Measurements from ENCODE around the gene ADCY5.

Gene ADCY5

DNA sequence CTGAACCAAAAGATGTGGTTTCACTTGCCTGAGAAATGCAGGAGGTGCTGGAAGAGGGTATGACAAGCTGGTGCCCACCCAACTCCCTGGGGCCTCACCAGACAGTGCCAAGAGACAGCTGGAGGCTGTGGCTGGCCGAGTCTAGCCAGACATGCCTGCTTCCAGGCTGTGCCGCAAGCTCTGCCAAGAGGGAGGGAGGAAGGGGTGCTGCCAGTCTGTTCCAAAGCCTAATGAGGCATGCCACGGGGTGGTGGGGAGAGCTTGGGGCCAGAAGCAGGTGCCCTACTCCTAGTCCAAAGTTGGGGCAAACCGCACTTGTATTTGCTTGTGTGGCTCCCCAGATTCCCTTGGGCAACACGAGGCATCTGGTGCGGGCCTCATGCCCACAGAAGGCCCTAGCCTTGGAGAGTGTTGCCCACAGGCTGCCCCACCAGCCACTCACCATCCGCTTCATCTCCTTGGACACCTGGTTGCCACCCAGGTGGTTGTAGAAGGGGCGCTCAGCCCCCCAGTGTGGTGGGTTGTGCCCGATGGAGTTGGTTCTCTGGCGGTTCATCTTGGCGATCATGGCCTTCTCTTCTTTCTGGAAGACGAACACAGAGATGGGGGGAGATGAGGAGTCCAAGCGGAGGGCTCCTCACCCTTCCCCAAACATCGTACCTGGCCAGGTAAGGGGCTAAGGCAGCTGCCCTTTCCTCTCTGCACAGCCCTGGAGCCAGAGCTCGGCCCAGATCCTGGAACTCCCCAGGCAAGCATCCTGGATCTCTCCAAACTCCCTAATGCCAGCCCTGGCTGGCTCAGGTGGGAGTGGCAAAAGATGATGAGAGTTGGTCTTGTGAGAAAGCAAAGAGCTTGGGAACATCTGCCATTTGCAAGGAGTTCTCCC is 123.8 kb downstream of the ADCY5 start:
- TF ChIP-seq POLR2A (IDR thresholded peaks at IDR 0.05; ENCODE audit: low read depth, low read length) (no peak), POLR2AphosphoS5 (IDR thresholded peaks at IDR 0.05; ENCODE audit: low read depth, low read length) (no peak), TAF1 (IDR thresholded peaks at IDR 0.05; ENCODE audit: borderline replicate concordance, low read depth, low read length) (no peak)
- DNase-seq (ENCODE audit: insufficient read length) (no peak), FAIRE-seq (no peak)

GRCh38 chr3:123323781-123324180 is 125.1 kb downstream of the ADCY5 start:
- TF ChIP-seq TAF1 (IDR thresholded peaks at IDR 0.05; ENCODE audit: borderline replicate concordance, low read depth, low read length) (no peak), POLR2A (IDR thresholded peaks at IDR 0.05; ENCODE audit: low read depth, low read length) (no peak)
- FAIRE-seq (no peak), DNase-seq (ENCODE audit: insufficient read length) (no peak)

DNA sequence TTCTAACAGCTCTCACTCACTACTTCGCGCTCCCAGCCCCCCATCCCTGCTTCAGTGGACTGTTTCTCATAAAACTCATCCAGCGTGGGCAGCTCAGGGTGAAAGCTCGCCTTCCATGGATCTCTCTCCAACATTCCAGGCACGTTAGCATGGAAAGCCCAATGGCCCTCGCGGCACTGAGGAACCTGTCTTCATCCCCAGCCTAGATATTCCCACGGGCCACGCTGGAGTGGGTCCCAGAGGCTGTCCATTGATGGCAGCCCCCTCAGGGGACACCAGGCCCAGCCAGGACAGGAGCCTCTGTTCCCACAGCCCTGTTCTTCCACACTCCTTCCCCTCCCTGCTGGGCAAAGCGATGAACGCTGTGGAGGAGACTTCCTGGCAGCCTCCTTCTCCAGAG is 126.0 kb downstream of the ADCY5 start:
- DNase-seq (ENCODE audit: insufficient read length) (no peak), FAIRE-seq (no peak)
- no peak for TF ChIP-seq TAF1 (IDR thresholded peaks at IDR 0.05; ENCODE audit: borderline replicate concordance, low read depth, low read length)
- TF ChIP-seq POLR2A (IDR thresholded peaks at IDR 0.05; ENCODE audit: low read depth, low read length): no peak
- no peak for TF ChIP-seq POLR2AphosphoS5 (IDR thresholded peaks at IDR 0.05; ENCODE audit: low read depth, low read length)

DNA sequence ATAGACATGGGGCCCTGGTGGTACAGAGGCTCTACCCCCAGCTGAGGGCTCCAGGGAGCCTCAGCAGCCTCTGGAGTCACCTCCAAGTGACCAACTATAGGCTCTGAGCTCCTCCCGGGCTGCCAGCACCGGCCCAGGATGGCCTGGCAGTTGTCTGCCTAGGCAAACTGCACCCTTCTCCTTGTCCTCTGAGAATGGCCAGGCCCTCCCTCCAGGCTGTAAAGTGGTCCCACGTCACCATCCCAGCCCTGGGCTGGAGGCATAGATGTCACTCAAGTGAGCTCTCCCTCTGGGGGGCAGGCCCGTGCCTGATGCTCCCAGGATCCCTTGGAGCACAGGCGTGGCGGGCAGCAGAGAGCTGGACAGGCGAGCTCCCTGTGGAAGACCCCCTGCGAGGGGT is 127.1 kb downstream of the ADCY5 start:
- TF ChIP-seq POLR2A (IDR thresholded peaks at IDR 0.05; ENCODE audit: low read depth, low read length): no peak
- no peak for TF ChIP-seq TAF1 (IDR thresholded peaks at IDR 0.05; ENCODE audit: borderline replicate concordance, low read depth, low read length)
- TF ChIP-seq POLR2AphosphoS5 (IDR thresholded peaks at IDR 0.05; ENCODE audit: low read depth, low read length): no peak
- DNase-seq (ENCODE audit: insufficient read length) (no peak), FAIRE-seq (no peak)

DNA sequence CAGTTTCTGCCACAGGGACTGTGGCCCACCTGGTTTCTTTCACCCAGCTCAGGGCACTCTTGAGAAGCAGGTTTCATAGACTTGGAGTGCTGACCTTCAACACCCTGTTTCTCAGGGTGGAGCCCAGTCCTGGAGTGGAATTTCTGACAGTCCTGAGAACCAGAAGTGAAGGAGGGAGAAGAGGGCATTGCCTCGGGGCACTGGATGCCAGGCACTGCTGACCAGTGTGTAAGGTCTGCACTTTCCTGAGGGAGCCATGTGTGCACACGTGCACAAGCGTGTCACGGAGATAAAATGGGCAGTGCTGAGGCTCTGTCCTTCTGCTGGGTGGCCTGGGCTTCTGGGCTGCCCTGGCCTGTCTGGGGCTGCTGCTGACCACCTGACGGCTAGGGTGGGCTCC is 128.7 kb downstream of the ADCY5 start:
- FAIRE-seq (no peak), DNase-seq (ENCODE audit: insufficient read length) (no peak)

DNA sequence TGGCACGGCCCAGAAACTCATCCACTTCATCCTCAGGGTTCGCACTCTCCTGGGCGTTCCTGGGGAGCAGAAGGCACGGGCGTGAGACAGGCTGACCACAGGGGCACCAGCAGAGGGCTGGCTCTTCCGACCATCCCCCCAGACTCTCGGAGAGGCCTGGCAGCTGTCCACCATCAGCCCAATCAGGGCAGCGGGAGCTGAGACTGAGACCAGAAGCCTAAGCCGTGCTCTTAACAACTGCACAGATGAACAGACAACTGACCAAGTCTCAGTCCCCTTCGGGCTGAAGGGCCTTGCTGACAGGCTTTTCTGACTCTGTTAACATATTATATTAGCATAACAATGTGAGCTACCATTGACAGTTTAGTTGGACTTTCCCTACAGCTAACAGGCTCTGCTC is 129.1 kb downstream of the ADCY5 start:
- FAIRE-seq (no peak), DNase-seq (ENCODE audit: insufficient read length) (no peak)
- no peak for TF ChIP-seq POLR2AphosphoS5 (IDR thresholded peaks at IDR 0.05; ENCODE audit: low read depth, low read length)
- TF ChIP-seq POLR2A (IDR thresholded peaks at IDR 0.05; ENCODE audit: low read depth, low read length): no peak
- TF ChIP-seq TAF1 (IDR thresholded peaks at IDR 0.05; ENCODE audit: borderline replicate concordance, low read depth, low read length): no peak

More for the DNA sequence above, 128.7 kb downstream of the ADCY5 start:
- TF ChIP-seq TAF1 (IDR thresholded peaks at IDR 0.05; ENCODE audit: borderline replicate concordance, low read depth, low read length): no peak

- DNase-seq (ENCODE audit: insufficient read length) (no peak), FAIRE-seq (no peak)
- TF ChIP-seq POLR2AphosphoS5 (IDR thresholded peaks at IDR 0.05; ENCODE audit: low read depth, low read length) (no peak), POLR2A (IDR thresholded peaks at IDR 0.05; ENCODE audit: low read depth, low read length) (no peak), TAF1 (IDR thresholded peaks at IDR 0.05; ENCODE audit: borderline replicate concordance, low read depth, low read length) (no peak)
These were observed 130.5 kb downstream of the ADCY5 start for GRCh38 chr3:123318374-123318773.

DNA sequence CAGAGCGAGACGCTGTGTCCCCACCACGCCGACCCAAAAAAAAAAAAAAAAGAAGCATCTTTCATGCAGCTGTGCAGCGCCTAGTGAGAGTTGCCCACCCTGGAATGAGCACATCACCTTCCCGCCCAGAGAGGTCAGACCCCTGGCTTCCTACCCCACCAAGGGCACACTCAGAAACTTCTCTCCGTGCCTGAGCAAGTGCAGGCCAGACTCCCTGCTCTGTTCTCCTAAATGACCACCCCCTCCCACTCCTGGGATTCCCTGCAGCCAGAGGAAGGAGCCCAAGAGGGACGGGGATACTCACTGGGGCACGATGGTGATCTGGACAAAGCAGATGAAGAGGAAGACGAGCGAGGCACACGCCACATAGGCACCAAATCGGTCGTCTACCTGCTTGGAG is 131.2 kb downstream of the ADCY5 start:
- no peak for DNase-seq (ENCODE audit: insufficient read length)
- TF ChIP-seq POLR2A (IDR thresholded peaks at IDR 0.05; ENCODE audit: low read depth, low read length) (no peak), POLR2AphosphoS5 (IDR thresholded peaks at IDR 0.05; ENCODE audit: low read depth, low read length) (no peak), TAF1 (IDR thresholded peaks at IDR 0.05; ENCODE audit: borderline replicate concordance, low read depth, low read length) (no peak)
- no peak for FAIRE-seq

GRCh38 chr3:123315271-123315595 is 133.7 kb downstream of the ADCY5 start:
- no peak for TF ChIP-seq TAF1 (IDR thresholded peaks at IDR 0.05; ENCODE audit: borderline replicate concordance, low read depth, low read length)
- no peak for TF ChIP-seq POLR2A (IDR thresholded peaks at IDR 0.05; ENCODE audit: low read depth, low read length)
- no peak for TF ChIP-seq POLR2AphosphoS5 (IDR thresholded peaks at IDR 0.05; ENCODE audit: low read depth, low read length)
- no peak for DNase-seq (ENCODE audit: insufficient read length)
- FAIRE-seq: no peak

GRCh38 chr3:123314359-123315270 is 134.3 kb downstream of the ADCY5 start:
- DNase-seq (ENCODE audit: insufficient read length): no peak
- no peak for FAIRE-seq
- TF ChIP-seq POLR2AphosphoS5 (IDR thresholded peaks at IDR 0.05; ENCODE audit: low read depth, low read length) (no peak), POLR2A (IDR thresholded peaks at IDR 0.05; ENCODE audit: low read depth, low read length) (no peak), TAF1 (IDR thresholded peaks at IDR 0.05; ENCODE audit: borderline replicate concordance, low read depth, low read length) (no peak)

DNA sequence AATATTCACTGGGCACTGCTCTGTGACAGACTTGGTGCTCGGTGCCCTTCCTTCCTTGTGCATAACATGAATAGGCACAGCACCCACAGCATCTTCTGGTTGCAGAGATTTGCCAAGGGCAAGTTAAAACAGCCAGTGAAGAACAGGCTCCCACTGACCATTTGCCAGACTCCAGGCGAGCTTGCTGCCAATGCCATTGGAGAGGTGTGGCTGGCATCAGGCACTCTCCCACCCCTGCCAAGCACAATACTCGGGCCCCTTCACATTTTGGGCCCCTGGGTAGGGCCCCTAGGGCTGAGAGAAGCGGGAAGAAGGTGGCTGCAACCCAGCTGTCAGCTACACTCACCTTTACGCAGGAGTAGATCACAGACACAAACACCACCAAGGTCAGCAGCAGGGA is 135.0 kb downstream of the ADCY5 start:
- TF ChIP-seq TAF1 (IDR thresholded peaks at IDR 0.05; ENCODE audit: borderline replicate concordance, low read depth, low read length) (no peak), POLR2A (IDR thresholded peaks at IDR 0.05; ENCODE audit: low read depth, low read length) (no peak), POLR2AphosphoS5 (IDR thresholded peaks at IDR 0.05; ENCODE audit: low read depth, low read length) (no peak)

More for the DNA sequence above, 135.0 kb downstream of the ADCY5 start:
- DNase-seq (ENCODE audit: insufficient read length) (no peak), FAIRE-seq (no peak)

Measured in GM12892 (cell line).